A172 (cell line): ENCODE data around the gene CACNA1C. TPM values are rescaled to one million over a fixed set of nuclear protein-coding genes. Genes with fewer than 3 reads are reported as not detected.

Experiments
- DNase-seq: peaks from one replicate; pipeline ENCODE4 v3.0.0-alpha.2; 2015; ENCODE audit warnings: low spot score
- total RNA-seq: library from RNA; depleted of rRNA; stranded (reverse); fragments of >200 nt; shearing (Covaris generic); gene quantifications from 2 replicates; pipeline ENCODE4 v1.2.3, GENCODE V29; 2014

Gene CACNA1C
- total RNA-seq, 1 experiment from 2014 or later: 0.05 TPM

GRCh38 chr12:2034633-2035430, 18.0 kb upstream of the CACNA1C start:
- DNase-seq: peak; percentile 22

GRCh38 chr12:2035431-2036055, 17.2 kb upstream of the CACNA1C start:
- DNase-seq: no peak

GRCh38 chr12:2039034-2039433, 13.8 kb upstream of the CACNA1C start:
- no peak for DNase-seq

DNA sequence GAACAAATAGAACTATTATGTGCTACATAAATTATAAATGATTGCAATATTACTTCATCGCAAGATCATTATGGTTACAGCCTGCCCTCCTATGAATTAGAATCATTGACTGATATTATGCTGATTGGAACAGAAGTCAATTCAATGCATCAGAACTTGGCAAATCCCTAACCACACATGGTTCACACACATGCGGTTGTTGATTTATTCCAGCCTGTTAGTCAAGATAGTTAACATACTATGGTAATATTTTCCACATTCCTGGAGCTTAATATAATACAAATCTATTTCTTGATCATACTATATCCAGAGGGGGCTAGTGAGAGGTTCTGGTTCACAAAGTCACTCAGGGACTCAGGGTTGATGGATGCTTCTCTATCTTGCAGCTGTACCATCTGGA, 9.7 kb upstream of the CACNA1C start:
- DNase-seq: no peak

- no peak for DNase-seq
Measured at GRCh38 chr12:2044165-2044564, 8.6 kb upstream of the CACNA1C start.

DNA sequence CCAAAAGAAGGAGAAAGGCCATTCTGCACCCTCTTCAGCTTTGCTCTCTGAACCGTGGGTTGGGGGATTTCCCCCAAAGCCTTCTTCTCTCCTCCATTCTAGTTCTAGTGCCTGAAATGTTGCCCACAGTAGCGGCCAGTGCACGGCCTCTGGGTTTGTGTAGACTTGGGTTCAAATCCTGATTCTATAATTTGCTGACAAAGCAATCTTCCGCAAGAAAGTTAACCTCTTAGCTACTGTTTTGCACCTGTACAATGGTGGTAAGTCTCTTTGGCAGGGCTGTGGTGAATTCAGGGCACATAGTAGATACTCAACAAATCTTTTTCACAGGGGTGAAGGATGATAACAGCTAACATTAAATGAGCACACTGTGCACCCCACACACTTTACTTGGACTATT, 5.8 kb upstream of the CACNA1C start:
- DNase-seq: no peak

- no peak for DNase-seq
Measured at GRCh38 chr12:2047752-2048151, 5.0 kb upstream of the CACNA1C start.

DNA sequence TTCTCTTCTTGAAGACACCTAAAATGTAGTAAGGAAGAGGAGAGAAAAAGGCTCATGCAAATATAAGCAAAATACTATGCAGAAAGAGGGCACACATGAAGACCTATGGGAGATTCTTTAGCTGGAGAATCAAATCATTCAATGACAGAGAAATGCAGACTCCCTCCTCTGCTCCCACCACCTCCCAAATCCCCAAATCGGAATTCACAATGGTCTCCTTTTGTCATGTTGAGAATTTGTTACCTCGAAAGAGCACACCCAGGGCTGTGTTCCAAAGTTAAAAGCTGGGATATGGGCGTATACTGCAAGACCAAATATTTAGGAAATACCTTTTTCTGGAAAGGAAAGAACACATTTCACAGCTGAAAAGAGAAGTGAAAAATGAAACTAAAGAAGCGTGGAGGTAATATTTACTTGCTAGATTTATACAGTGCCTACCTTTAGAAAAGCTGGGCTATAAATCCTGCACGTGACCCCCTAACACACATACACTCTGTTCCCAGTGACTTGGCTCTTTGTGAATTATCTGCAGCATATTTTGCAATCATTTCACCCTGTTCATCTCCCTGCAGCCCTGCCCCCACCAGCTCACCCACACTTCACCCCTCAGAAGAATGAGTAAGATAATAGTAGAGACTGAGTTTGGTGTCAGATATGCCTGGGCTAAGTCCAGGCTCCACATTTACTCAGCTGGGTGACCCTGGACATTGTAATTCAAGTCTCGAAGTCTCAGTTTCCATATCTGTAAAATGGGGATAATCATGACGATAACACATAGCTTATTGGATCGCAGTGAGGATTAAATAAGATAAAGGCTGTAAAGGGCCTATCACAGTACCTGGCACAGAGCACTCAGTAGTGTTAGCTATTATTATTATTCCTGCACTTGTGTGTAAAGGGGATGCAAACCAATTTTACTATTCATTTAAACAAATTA, 2.9 kb upstream of the CACNA1C start:
- no peak for DNase-seq

GRCh38 chr12:2051700-2052621, 826 bp upstream of the CACNA1C start:
- DNase-seq: no peak

DNA sequence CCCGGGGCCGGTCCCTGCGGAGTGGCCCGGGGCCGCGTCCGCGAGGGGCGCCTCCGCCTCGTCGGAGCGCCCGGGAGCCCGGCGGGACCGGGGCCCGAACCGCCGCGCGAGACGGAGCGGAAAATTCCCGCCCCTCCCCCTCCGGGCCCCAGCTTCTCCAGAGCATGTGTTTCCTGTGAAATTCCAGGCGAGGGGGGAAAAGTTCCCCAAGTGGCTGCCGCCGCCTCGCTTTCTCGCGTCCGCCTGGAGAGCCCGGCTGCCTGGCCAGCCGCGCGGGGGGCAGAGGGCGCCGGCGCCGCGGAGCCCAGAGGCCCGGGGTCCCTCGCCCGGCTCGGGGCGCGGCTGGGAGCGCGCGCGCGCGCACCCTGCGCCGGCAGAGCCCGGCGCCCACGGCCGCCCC, 904 bp downstream of the CACNA1C start:
- no peak for DNase-seq

DNA sequence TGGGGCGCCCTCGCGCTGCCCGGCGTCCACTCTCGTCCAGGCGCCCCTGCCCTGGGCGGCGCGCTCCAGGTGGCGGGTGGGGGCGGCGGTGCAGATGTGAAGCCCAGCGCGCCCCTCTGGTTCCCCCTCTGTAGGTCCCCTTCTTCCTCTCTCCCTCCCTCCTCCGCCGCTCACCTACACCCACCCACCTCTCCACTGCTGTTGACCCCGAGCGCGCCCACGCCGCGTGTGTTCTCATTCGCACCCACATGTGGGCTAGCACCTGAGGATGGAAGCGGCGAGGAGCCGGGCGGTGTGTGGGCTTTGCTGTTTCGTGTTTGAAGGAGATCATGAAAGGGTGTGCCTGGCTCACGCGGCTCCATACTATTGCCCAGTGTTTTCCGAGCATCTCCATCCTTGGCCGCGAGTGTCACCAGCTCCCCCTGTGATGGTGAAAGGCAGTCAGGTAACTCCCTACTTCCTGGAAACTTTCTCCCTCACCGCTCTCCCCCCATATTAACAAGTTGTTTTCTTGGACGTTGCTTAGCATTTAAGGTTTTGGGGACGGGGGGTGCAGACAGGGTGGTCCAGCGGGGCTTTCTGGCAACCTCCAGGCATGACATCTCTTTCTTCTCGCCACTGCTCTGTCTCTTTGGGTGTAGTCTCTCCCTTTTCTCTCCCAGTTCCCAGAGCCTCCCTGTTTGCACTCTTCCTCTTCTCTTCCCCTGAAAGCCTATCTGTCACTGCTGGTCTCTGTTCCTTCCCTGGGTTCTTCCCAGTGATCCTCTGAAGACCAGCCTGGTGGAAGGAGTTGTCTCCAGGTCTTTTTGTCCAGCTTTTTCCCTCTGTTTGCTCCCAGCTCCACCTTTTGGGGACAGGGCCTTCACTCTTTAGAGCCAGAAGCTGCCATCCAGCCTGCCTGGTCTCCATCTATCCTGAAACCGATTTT, 1.6 kb downstream of the CACNA1C start:
- no peak for DNase-seq

GRCh38 chr12:2057041-2057794, 4.4 kb downstream of the CACNA1C start:
- peak; percentile 13 for DNase-seq

DNA sequence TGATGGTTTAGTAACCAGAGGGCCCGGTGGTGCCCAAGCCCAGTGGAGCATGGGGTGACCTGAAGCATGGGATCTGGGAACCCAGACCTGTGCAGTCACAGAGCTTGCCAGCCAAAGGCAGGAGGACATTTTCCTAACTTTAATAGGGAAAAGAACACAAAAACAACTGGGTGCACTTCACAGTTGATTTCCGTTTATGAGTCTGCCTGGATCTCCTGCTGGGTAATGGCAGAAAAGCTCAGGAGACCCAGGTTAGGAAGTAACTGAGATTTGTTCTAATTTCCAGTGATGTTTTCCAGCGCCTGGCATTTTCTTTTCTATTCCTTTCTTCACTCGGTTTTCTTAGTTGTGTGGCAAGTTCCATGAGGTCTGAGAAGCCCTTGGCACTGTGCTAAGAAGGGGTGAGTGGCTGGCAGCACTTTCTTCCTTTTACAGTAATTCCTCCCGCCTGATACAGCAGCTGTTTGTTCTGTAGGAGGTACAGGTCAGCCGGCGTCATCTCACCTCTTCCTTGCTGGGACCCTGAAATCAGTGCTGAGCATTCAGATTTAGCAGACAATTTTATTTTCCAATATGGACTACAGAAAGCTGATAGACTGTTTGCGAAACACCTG, 5.1 kb downstream of the CACNA1C start:
- no peak for DNase-seq

GRCh38 chr12:2058837-2059236, 6.0 kb downstream of the CACNA1C start:
- DNase-seq: no peak

- no peak for DNase-seq
Measured at GRCh38 chr12:2061402-2061801, 8.6 kb downstream of the CACNA1C start.

DNA sequence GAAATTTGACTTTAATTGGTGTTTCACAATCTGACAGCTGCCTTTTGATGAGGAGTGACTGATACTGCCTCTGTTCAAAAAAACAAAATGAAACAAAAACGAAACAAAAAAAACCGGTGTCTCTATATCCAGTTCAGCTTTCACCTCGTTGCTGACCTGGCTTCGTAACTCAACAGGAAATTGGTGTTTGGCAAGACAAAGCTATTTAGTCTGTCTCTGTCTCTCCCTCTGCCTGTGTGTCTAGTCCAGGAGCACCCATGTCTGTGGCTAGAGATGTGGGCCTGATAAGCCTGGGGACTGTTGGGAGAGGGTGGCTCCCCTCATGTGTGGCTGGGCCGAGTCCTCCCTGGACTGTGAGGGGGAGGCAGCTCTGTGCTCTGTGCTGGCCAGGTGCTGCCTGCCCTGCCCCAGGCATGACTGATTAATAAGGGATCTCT, 11.3 kb downstream of the CACNA1C start:
- peak; percentile 18 for DNase-seq

GRCh38 chr12:2068653-2069052, 15.9 kb downstream of the CACNA1C start:
- DNase-seq: no peak

GRCh38 chr12:2070440-2071045, 17.8 kb downstream of the CACNA1C start:
- no peak for DNase-seq
